Middle frontal gyrus (tissue), 1 donor: Measurements from ENCODE around the gene PLEKHA6.
A peak's percentile ranks its signal among the peaks of the same experiment; 100 is the strongest.

ENCODE experiments used
- DNase-seq: peaks from one replicate; pipeline ENCODE4 v3.0.0-alpha.2; 2015; ENCODE audit warnings: low spot score; ENCODE audit errors: extremely low spot score

Gene PLEKHA6, protein sequence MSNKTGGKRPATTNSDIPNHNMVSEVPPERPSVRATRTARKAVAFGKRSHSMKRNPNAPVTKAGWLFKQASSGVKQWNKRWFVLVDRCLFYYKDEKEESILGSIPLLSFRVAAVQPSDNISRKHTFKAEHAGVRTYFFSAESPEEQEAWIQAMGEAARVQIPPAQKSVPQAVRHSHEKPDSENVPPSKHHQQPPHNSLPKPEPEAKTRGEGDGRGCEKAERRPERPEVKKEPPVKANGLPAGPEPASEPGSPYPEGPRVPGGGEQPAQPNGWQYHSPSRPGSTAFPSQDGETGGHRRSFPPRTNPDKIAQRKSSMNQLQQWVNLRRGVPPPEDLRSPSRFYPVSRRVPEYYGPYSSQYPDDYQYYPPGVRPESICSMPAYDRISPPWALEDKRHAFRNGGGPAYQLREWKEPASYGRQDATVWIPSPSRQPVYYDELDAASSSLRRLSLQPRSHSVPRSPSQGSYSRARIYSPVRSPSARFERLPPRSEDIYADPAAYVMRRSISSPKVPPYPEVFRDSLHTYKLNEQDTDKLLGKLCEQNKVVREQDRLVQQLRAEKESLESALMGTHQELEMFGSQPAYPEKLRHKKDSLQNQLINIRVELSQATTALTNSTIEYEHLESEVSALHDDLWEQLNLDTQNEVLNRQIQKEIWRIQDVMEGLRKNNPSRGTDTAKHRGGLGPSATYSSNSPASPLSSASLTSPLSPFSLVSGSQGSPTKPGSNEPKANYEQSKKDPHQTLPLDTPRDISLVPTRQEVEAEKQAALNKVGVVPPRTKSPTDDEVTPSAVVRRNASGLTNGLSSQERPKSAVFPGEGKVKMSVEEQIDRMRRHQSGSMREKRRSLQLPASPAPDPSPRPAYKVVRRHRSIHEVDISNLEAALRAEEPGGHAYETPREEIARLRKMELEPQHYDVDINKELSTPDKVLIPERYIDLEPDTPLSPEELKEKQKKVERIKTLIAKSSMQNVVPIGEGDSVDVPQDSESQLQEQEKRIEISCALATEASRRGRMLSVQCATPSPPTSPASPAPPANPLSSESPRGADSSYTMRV

DNA sequence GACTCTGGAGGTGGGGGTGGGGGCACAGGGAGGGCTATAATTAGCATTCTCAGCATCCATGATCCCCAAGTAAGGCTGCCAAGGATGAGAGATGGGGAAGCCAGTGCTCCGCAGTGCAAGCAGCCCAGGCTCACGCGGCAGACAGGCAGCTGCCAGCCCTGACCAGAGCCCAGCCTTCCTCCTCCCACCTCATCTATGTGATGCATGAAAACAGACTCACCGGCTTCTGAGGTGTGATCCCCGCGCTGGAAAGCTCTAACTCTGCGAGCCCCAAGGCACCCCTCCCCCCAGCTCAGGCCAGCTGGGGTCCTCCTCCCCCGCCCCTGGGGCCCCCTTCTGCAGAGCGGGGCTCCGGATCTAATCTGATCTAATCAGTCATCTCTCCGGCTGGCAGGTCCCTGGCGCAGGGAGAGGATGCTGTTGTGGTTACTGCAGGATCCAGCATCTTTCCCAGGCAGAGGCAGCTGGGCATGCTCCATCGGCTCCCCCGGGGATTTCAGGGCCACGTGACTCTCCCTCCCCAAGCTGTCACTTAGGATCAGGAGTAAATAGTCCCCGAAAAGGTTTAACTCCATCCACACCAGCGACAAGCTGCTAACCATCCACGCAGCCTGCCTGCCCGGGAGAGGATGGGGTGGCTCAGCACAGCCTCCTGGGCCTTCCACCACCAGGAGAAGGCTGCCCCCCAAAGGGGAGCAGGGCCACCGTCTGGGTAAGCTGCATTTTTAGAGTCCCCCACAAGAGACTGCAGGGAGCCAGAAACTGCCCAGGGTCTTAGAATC lies at the start of gene PLEKHA6:
Gene PLEKHA6, minus strand, starts transcription at position 456 of the 782 bp plus-strand sequence. CDS start 86,202 bp downstream, outside the sequence.
- DNase-seq = peak; percentile 56

DNA sequence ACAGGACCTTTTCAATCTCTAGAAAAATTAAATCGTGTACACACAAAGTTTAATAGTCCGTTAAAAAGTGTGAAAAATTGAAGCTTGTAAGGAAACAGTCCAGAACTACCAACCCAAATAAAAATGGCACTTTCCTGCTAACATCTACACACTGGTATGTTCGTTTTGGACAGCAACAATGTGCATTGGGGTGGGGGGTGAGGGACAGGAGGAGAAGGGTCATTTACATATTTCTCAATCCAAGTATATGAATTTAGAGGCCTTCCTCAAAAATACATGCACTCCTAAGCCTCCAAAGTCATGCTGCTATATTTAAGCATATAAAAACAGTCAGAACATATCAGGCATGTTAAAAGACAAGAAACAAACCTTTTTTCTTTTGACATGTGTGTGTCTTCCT lies 49.4 kb upstream of the PLEKHA6 start:
- DNase-seq = no peak

DNA sequence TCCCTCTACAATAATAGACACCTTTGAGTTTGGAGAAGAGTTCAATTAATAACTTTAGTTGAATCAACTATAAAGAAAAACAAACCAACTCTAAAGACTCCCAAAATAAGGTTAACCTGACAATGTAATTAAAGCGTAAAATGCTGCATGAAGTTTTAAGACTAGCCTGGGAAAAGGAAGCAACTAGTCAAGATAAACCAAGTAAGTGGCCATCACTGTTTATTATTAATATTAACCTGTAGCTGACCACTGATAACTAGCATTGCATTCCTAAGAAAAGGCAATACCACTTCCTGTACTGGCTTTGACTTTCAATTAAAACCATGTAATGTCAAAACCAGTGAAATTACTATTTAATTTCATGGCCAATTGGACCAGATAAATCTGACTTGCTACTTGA lies 48.9 kb upstream of the PLEKHA6 start:
- DNase-seq = no peak

- peak; percentile 48 for DNase-seq
Observed at GRCh38 chr1:204408074-204408507, 48.4 kb upstream of the PLEKHA6 start.

GRCh38 chr1:204407295-204407971 lies 47.7 kb upstream of the PLEKHA6 start:
- no peak for DNase-seq

GRCh38 chr1:204406621-204407020 lies 46.9 kb upstream of the PLEKHA6 start:
- DNase-seq = no peak

DNA sequence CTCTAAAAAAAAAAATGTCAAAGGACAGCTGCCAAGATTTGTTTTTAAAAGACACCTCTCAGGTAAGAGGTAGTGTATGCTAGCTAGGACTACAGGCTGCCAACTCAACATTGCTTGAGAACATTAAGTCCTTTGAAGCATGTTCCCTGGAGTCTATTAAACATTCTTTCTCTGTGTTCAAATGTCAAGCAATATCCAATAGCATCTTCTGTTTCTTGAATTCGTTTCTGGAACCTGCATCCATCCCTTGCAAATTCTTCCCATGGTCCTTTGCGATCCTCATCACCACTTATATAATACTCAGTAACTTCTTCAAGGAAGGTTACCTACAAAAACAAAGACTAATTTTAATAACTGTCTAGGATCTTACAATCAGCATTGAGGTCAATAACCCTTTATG lies 46.3 kb upstream of the PLEKHA6 start:
- no peak for DNase-seq

DNA sequence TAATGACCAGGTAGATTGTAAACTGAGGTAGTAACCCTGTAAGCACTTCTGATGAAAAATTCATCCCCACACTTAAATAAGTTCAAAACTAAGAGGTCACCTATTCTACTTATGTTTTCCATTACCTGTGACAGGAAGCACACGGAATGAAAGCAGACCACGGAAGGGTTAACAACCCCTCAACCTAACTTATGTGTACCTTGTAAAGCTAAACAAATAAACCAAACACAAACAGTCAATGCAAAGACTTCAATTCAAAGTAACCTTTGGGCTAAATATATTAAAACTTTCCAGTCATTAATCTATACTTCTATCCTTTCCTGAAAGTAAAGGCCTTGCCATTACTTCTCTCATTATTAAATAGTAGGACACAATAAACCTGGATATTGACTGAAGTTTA lies 44.9 kb upstream of the PLEKHA6 start:
- no peak for DNase-seq

- DNase-seq = no peak
Observed at GRCh38 chr1:204402391-204402790, 42.7 kb upstream of the PLEKHA6 start.

DNA sequence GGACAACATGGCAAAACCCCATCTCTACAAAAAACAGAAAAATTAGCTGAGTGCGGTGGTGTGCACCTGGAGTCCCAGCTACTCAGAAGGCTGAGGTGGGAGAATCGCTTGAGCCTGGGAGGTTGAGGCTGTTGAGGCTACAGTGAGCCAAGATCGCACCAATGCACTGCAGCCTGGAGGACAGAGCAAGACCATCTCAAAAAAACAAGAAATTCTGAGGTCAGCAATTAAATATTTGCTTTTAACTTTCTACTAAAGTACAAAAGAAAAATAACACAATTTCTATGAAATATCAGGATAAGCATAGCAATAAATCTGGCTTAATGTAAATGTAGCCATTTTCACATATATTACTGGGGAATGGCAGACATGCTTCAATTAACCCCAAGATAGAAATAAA lies 42.0 kb upstream of the PLEKHA6 start:
- no peak for DNase-seq

- DNase-seq = no peak
Observed at GRCh38 chr1:204400882-204401510, 41.3 kb upstream of the PLEKHA6 start.

GRCh38 chr1:204398197-204399125 lies 38.7 kb upstream of the PLEKHA6 start:
- DNase-seq = peak; percentile 24

DNA sequence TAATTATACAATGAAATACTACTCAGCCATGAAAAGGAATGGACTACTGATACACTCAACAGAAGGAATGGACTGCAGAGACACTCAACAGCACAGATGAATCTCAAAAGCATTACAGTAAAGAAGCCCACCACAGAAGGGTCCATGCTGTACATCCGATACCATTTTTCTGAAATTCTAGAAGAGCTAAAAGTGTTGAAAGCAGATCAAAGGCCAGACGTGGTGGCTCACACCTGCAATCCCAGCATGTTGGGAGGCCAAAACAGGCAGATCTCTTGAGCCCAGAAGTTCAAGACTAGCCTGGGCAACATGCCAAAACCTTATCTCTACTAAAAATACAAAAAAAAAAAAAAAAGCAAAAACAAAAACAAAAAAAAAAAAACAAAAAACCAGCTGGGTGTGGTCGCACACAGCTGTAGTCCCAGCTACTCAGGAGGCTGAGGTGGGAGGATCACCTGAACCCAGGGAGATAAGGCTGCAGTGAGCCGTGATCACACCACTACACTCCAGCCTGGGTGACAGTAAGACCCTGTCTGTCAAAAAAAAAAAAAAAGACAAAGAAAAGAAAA lies 36.4 kb upstream of the PLEKHA6 start:
- no peak for DNase-seq

DNA sequence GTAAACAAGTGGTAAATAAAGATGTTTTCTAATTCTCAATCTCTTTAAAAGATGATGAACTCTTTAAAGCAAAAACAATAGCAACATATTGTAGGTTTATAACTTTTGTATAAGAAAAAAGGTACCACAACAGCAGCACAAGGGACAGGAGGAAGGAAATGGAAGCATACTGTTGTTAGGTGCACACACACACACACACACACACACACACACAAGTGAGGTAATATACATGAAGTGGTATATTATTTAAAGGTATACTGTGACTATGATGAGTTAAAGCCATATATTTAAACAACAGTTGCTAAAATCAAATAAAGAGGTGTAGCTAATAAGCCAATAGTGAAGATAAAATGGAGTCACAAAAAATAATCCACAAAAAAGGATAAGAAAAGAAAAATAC lies 31.9 kb upstream of the PLEKHA6 start:
- no peak for DNase-seq

- DNase-seq = no peak
Observed at GRCh38 chr1:204390751-204391466, 31.2 kb upstream of the PLEKHA6 start.

DNA sequence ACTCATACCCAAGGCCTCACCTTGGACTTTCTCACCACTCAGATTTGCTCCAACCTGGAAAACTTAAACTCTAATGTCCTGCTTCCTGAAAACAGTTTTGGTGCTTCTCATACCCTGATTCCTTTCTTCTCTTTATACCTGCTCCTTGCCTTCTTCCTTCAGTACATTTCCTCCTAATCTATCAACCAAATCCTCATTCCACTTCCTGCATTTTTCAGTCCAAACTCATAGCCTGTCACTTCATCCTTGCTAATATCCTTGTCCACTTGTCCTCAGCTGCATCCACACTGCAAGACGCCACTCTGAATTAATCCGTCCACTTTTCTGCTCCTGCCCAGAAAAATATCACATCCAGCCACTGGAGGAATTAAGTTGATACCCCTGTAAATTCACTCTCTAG lies 26.0 kb upstream of the PLEKHA6 start:
- no peak for DNase-seq

DNA sequence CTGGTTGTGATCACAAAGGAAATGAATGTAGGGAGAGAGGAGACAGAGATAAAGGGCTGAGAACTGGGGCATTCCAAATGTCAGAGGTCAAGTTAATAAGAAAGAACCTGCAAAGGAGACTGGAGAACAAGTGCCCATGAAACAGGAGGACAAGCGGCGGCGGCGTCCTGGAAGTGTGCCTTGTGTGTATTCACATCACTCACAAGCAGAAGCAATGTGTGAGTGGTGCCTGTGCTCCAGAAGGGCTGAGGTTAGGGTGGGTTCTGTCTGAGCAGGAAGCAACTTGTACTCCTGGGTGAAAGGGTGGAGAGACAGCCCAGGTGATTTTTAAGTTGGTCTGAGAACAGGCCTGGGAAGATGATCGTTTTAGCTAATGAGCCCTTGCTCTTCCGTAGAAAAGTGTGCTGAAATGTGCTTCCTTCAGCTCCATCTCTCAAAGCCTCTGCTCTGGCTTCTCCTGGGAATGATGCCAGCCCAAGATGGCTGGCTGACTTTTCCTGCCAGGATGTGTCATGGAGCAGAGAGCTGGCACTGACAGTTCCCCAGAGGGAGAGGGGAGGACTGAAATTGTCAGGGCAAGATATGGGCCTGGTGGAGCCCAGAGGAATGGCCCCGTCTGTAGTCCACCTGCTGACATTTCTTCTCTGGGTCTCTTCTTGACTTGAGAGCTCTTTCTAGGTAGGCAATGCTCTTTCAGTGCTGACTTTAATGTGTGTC lies 25.1 kb upstream of the PLEKHA6 start:
- DNase-seq = peak; percentile 45
